ENCODE measurements around the gene SPIRE1.

Gene SPIRE1

DNA sequence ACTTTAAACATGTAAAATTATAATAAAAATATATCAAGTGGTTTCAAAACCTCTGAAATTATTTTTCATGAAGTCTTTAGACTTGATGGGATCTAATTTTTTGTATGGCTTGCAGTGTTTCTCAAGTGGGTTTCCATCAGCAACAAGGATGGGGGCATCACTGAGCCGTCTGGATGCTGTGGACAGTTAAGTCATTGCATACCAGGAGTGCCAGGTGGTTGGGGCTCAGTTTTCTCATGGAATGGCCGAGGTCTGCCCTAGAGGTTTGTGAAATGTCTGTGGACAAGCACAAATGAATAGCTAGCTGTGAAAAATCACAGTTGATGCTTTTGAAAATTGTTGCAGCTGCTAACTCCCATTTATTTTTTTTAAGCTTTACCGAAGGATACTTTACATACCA is 248.4 kb downstream of the SPIRE1 start:
- DNase-seq, result no peak

DNA sequence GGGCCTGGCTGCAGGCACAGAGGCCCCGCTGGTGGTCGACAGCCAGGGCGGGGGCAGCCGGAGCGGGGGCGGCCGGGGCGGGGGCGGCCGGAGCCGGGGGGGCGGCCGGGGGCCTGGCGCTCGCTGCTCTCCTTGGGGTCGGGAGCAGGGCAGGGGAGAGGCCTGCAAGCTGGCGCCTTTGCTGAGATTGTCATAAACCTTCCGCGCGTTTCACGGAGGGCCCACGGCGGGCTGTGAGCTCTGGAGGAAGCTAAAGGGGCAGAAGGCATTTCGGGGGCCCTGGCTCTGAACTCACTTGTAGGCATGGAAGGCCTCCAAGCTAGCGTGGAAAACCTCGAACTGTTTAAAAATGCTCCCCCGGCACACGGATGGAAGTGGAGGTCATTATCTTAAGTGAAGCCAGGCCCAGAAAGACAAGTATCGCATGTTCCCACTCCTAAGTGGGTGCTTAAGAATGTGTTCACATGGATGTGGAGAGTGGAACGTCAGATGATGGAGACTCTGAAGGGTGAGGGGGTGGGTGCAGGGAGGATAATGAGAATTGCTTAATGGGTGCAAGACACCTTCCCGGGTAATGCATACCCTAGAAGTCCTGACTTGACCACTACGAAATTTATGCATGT is 249.5 kb downstream of the SPIRE1 start:
- DNase-seq, result no peak

- DNase-seq, result no peak
Observed at GRCh38 chr18:12406371-12407111, 251.4 kb downstream of the SPIRE1 start.

DNA sequence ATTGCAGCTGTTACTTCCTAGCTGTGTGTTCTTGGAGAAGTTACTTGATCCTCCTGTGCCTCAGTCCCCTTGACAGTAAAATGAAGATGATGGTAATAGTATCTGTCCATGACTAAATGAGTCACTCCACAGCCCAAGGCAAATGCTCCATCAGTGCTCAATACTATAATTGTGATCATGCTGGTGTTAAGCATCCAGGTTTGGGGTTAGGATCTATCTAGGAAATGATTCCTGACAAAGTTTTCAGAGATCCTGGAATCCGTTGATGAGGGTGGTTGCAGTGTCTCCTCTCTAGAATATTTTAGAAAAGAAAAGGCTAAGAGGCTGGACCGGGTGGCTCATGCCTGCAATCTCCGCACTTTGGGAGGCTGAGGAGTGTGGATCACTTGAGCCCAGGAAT is 252.8 kb downstream of the SPIRE1 start:
- no peak for DNase-seq

- no peak for DNase-seq
Observed at GRCh38 chr18:12403601-12404506, 254.1 kb downstream of the SPIRE1 start.

GRCh38 chr18:12401881-12402280 is 256.0 kb downstream of the SPIRE1 start:
- no peak for DNase-seq

GRCh38 chr18:12399231-12399630 is 258.7 kb downstream of the SPIRE1 start:
- DNase-seq, result no peak

GRCh38 chr18:12398625-12399024 is 259.3 kb downstream of the SPIRE1 start:
- no peak for DNase-seq

DNA sequence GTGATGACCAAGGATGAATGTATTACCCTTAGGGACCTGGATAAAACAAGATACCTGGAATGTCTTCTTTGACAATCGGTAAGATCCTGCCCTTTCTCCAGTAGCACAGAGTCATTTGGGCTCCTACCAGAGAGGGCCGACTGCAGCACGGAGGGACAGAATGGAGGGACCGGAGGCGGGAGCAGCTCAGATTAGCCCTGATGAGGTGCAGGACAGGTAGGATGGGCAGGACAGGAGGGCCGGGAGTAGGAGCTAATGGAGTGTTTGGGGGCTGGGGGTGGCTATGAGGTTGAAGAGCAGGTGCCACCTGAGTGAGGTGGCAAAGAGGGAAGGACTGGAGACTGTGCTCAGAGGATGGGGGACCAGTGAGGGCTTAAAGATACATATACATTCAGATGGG is 260.1 kb downstream of the SPIRE1 start:
- no peak for DNase-seq

GRCh38 chr18:12397254-12397653 is 260.7 kb downstream of the SPIRE1 start:
- DNase-seq, result no peak

All from activated CD4-positive, alpha-beta T cell treated with anti-CD3 and anti-CD28 coated beads for 1 hour (primary cell).